ENCODE data around the gene PDCD11. TPM values are rescaled to one million over a fixed set of nuclear protein-coding genes. Genes with fewer than 3 reads are reported as not detected.
"Not testable (repeated sequence)": the region's sequence is repeated elsewhere in the genome, so short reads cannot be mapped to it uniquely, and the experiment has no call there.

Gene PDCD11, protein sequence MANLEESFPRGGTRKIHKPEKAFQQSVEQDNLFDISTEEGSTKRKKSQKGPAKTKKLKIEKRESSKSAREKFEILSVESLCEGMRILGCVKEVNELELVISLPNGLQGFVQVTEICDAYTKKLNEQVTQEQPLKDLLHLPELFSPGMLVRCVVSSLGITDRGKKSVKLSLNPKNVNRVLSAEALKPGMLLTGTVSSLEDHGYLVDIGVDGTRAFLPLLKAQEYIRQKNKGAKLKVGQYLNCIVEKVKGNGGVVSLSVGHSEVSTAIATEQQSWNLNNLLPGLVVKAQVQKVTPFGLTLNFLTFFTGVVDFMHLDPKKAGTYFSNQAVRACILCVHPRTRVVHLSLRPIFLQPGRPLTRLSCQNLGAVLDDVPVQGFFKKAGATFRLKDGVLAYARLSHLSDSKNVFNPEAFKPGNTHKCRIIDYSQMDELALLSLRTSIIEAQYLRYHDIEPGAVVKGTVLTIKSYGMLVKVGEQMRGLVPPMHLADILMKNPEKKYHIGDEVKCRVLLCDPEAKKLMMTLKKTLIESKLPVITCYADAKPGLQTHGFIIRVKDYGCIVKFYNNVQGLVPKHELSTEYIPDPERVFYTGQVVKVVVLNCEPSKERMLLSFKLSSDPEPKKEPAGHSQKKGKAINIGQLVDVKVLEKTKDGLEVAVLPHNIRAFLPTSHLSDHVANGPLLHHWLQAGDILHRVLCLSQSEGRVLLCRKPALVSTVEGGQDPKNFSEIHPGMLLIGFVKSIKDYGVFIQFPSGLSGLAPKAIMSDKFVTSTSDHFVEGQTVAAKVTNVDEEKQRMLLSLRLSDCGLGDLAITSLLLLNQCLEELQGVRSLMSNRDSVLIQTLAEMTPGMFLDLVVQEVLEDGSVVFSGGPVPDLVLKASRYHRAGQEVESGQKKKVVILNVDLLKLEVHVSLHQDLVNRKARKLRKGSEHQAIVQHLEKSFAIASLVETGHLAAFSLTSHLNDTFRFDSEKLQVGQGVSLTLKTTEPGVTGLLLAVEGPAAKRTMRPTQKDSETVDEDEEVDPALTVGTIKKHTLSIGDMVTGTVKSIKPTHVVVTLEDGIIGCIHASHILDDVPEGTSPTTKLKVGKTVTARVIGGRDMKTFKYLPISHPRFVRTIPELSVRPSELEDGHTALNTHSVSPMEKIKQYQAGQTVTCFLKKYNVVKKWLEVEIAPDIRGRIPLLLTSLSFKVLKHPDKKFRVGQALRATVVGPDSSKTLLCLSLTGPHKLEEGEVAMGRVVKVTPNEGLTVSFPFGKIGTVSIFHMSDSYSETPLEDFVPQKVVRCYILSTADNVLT (N-terminal part only)
- 24.5 TPM for total RNA-seq

DNA sequence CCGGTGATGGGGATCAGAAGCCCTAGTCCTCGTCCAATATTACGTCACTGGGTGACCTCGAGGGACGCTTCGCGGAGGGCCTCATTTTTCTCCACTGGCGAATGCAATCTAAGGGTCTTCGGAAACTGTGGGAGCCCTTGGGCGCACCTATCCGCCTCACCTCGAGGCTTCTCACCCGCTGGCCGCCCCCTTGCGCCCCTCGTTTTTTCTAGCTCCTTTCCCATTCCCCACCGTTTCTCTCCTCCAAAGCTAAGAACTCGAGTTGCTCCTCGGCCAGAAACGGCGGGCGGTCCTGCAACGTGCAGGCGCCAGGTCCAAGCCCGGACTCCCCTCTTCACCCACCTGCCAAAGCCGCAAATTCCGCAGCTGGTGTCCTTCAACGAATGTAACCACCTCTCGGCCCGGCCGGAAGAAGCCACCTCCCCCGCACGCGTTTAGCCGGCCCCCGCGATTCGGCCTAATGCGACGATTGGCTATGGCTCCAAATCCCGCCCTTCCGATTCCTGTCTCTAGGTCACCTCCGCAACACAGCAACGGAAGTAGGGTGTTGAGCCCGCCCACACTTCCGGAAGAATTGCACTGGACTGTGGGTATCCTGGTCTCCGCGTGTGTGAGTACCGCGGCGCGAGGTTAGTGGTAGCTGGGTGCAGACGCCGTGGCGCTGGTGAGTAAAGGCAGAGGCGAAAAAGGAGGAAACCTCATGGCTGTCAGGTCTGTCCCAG lies at the start of gene PDCD11, which contains the start of gene ATP5MK:
TSS of gene PDCD11 (plus strand) at position 560 of the 722 bp plus-strand sequence. CDS start 1,801 bp downstream, outside the sequence.
TSS of gene ATP5MK (minus strand) at position 409 of the 722 bp plus-strand sequence. CDS start 4,018 bp downstream, outside the sequence.
- H3K27ac ChIP-seq (ENCODE audit: low read depth, low read length) = peak within 1 kb of the TSS; percentile 89
- H3K4me1 ChIP-seq (ENCODE audit: control insufficient read depth in 3 of 3, insufficient read depth in 3 of 3, low read length in 3 of 3) = peaks cover 17 to 37% (median 34%) of the 10 kb centered on the region in 3 donors
- H3K9ac ChIP-seq (ENCODE audit: low read depth in 1 of 3, low read length in 3 of 3) = peak within 1 kb of the TSS; percentile 91 to 99 (median 98)
- no peaks in the 10 kb centered on the region for H3K9me3 ChIP-seq (ENCODE audit: control insufficient read depth in 3 of 3, low read length in 3 of 3)
- no peaks in the 10 kb centered on the region for H3K27me3 ChIP-seq (ENCODE audit: control insufficient read depth in 3 of 3, insufficient read depth in 3 of 3, low read length in 3 of 3)
- H3K36me3 ChIP-seq (ENCODE audit: control insufficient read depth in 3 of 3, insufficient read depth in 3 of 3, low read length in 3 of 3) = peaks cover 24 to 35% (median 27%) of the 10 kb centered on the region in 3 donors
- H3K4me3 ChIP-seq (ENCODE audit: low read length in 3 of 3) = peak within 1 kb of the TSS; percentile 92 to 97 (median 95)

DNA sequence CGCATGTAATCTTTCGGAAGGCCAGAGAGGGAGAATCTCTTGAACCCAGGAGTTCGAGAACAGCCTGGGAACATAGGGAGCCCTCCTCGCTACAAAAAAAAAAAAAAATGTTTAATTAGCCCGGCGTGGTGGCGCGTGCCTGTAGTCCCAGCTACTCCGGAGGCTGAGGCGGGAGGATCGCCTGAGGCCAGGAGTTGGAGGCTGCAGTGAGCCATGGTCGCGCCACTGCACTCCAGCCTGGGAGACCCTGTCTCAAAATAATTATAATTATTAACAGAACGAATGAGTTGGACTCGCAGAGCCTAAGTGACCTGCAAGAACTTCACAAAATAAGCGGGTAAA lies 46.3 kb upstream of the PDCD11 start:
- H3K27me3 ChIP-seq (ENCODE audit: control insufficient read depth in 3 of 3, insufficient read depth in 3 of 3, low read length in 3 of 3) = no peaks in the 10 kb centered on the region
- peak overlapping the region; percentile 74 to 85 (median 83) for H3K9ac ChIP-seq (ENCODE audit: low read depth in 1 of 3, low read length in 3 of 3)
- peak overlapping the region; percentile 64 to 88 (median 79) for H3K4me3 ChIP-seq (ENCODE audit: low read length in 3 of 3)
- H3K4me1 ChIP-seq (ENCODE audit: control insufficient read depth in 3 of 3, insufficient read depth in 3 of 3, low read length in 3 of 3) = peaks cover 0 to 8% (median 7%) of the 10 kb centered on the region in 3 donors
- peak overlapping the region; percentile 56 for H3K27ac ChIP-seq (ENCODE audit: low read depth, low read length)
- peaks cover 14 to 17% (median 14%) of the 10 kb centered on the region in 3 donors for H3K36me3 ChIP-seq (ENCODE audit: control insufficient read depth in 3 of 3, insufficient read depth in 3 of 3, low read length in 3 of 3)
- no peaks in the 10 kb centered on the region for H3K9me3 ChIP-seq (ENCODE audit: control insufficient read depth in 3 of 3, low read length in 3 of 3)

DNA sequence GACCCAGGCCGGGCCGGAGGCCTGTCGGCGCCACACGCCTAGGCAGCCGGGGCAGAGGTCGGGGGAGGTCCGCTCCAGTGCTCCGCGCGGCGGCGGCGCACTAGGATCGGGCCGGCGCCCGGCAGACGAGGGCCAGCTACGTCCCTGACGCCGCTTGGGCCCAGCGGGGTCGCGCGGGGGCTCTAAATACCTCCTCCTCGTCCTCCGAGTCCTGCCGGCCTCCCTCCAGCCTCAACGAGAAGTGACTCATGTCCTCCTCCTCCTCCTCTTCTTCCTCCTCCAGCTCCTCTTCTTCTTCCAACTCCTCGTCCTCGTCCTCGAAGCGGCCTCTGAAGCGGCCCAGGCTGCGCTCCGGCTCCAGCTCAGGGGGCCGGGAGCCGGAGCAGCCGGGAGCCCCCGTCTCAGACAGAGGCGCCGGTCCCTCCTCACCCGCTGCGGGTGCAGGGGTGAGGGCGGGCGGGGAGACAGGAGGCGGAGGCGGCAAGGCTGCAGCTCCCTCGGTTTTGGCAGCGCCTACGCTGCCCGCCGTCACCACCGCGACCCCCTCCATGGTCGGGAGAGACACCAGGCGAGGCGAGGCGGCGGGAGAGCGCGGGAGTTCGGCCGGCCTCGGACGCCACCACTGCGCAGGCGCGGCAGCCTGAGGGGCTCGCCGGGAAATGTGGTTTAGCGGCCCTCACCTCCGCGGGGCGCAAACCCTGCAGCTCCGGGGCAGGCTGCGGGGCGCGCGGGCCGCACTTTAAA lies 45.7 kb upstream of the PDCD11 start, which contains the start of gene PCGF6:
TSS of gene PCGF6 (minus strand) at position 624 of the 744 bp plus-strand sequence. CDS start at position 550, 74 bp downstream.
- Histone ChIP-seq H3K9ac (ENCODE audit: low read depth in 1 of 3, low read length in 3 of 3) (peak within 1 kb of the TSS; percentile 83 to 87 (median 85)), H3K9me3 (ENCODE audit: control insufficient read depth in 3 of 3, low read length in 3 of 3) (no peaks in the 10 kb centered on the region), H3K4me1 (ENCODE audit: control insufficient read depth in 3 of 3, insufficient read depth in 3 of 3, low read length in 3 of 3) (peaks cover 0 to 8% (median 7%) of the 10 kb centered on the region in 3 donors), H3K27me3 (ENCODE audit: control insufficient read depth in 3 of 3, insufficient read depth in 3 of 3, low read length in 3 of 3) (no peaks in the 10 kb centered on the region), H3K36me3 (ENCODE audit: control insufficient read depth in 3 of 3, insufficient read depth in 3 of 3, low read length in 3 of 3) (peaks cover 11 to 13% (median 12%) of the 10 kb centered on the region in 3 donors), H3K4me3 (ENCODE audit: low read length in 3 of 3) (peak within 1 kb of the TSS; percentile 64 to 88 (median 79)), H3K27ac (ENCODE audit: low read depth, low read length) (peak within 1 kb of the TSS; percentile 56)

DNA sequence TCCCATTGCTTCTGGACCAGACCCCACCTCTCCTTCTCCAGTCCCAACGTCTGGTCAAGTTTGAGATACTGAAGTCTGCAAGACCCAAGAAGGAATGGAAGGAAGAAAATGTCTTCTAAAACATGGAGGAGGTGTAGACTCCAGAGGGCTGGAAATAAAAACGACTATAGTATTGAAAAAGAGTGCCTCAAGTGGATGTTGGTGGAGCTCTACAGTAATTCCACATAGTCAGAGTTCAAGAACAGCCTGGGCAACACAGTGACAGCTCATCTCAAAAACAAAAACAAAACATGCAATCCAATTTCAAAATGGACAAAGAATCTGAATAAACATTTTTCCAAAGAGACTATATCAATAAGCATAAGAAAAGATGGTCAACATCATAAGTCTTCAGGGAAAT lies 43.1 kb upstream of the PDCD11 start:
- Histone ChIP-seq H3K4me1 (ENCODE audit: control insufficient read depth in 3 of 3, insufficient read depth in 3 of 3, low read length in 3 of 3) (peaks cover 0 to 8% (median 7%) of the 10 kb centered on the region in 3 donors), H3K4me3 (ENCODE audit: low read length in 3 of 3) (no peak overlapping the region), H3K27me3 (ENCODE audit: control insufficient read depth in 3 of 3, insufficient read depth in 3 of 3, low read length in 3 of 3) (no peaks in the 10 kb centered on the region), H3K9me3 (ENCODE audit: control insufficient read depth in 3 of 3, low read length in 3 of 3) (no peaks in the 10 kb centered on the region), H3K9ac (ENCODE audit: low read depth in 1 of 3, low read length in 3 of 3) (no peak overlapping the region), H3K36me3 (ENCODE audit: control insufficient read depth in 3 of 3, insufficient read depth in 3 of 3, low read length in 3 of 3) (peaks cover 0 to 2% (median 0%) of the 10 kb centered on the region in 3 donors), H3K27ac (ENCODE audit: low read depth, low read length) (no peak overlapping the region)

DNA sequence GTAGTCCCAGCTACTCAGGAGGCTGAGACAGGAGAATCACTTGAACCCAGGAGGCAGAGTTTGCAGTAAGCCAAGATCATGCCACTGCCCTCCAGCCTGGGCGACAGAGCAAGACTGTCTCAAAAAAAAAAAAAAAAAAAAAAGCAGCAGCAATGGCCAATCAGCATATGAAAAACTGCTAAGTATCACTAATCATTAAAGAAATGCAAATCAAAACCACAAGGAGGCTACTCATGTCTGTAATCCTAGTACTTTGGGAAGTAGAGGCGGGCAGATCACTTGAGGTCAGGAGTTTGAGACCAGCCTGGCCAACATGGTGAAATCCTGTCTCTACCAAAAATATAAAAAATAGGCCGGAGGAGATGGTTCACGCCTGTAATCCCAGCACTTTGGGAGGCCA lies 41.9 kb upstream of the PDCD11 start:
- not testable (repeated sequence) for H3K9me3 ChIP-seq (ENCODE audit: control insufficient read depth in 3 of 3, low read length in 3 of 3); H3K4me3 ChIP-seq (ENCODE audit: low read length in 3 of 3); H3K36me3 ChIP-seq (ENCODE audit: control insufficient read depth in 3 of 3, insufficient read depth in 3 of 3, low read length in 3 of 3); H3K27ac ChIP-seq (ENCODE audit: low read depth, low read length); H3K27me3 ChIP-seq (ENCODE audit: control insufficient read depth in 3 of 3, insufficient read depth in 3 of 3, low read length in 3 of 3); H3K9ac ChIP-seq (ENCODE audit: low read depth in 1 of 3, low read length in 3 of 3); H3K4me1 ChIP-seq (ENCODE audit: control insufficient read depth in 3 of 3, insufficient read depth in 3 of 3, low read length in 3 of 3)

DNA sequence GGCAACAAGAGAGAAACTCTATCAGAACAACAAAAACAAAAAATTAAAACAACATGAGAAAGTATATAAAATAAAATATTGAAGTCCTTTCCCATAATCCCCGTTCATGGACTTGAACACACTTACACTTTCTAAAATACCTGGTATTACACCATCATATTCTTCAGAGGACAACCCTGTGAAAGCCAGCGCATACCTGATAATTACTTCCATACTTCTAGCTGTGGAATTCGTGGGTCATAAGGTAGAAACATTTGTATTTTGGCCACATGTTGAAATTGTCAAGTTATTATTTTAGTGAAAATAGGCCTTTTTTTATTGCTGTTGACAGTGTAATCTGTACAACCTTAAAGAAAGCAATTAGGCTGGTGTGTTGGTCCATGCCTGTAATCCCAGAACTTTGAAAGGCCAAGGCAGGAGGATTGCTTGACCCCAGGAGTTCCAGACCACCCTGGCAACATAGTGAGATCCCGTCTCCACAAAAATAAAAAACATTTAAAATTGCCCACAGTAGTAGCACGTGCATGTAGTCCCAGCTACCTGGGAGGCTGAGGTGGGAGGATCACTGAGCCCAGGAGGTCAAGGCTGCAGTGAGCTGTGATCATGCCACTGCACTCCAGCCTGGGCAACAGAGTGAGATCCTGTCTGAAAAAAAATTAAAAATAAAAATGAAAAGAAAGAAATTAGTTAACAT lies 40.4 kb upstream of the PDCD11 start:
- H3K4me1 ChIP-seq (ENCODE audit: control insufficient read depth in 3 of 3, insufficient read depth in 3 of 3, low read length in 3 of 3) = peaks cover 0 to 4% (median 3%) of the 10 kb centered on the region in 3 donors
- H3K4me3 ChIP-seq (ENCODE audit: low read length in 3 of 3) = no peak overlapping the region
- H3K27ac ChIP-seq (ENCODE audit: low read depth, low read length) = no peak overlapping the region
- no peaks in the 10 kb centered on the region for H3K36me3 ChIP-seq (ENCODE audit: control insufficient read depth in 3 of 3, insufficient read depth in 3 of 3, low read length in 3 of 3)
- H3K27me3 ChIP-seq (ENCODE audit: control insufficient read depth in 3 of 3, insufficient read depth in 3 of 3, low read length in 3 of 3) = no peaks in the 10 kb centered on the region
- no peaks in the 10 kb centered on the region for H3K9me3 ChIP-seq (ENCODE audit: control insufficient read depth in 3 of 3, low read length in 3 of 3)
- no peak overlapping the region for H3K9ac ChIP-seq (ENCODE audit: low read depth in 1 of 3, low read length in 3 of 3)

DNA sequence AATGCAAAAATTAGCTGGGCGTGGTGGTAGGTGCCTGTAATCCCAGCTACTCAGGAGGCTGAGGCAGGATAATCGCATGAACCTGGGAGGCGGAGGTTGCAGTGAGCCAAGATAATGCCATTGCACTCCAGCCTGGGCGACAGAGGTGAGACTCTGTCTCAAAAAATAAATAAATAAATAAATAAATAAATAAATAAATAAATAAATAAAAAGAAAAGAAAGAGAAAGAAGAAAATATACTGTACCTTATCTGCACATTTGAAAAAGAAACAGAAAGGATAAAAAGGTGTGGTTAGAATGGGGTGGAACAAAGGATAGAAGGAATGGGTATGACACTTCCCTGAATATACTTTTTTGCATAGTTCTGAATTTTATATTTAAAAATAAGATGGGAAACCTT lies 36.9 kb upstream of the PDCD11 start:
- H3K27me3 ChIP-seq (ENCODE audit: control insufficient read depth in 3 of 3, insufficient read depth in 3 of 3, low read length in 3 of 3); H3K9me3 ChIP-seq (ENCODE audit: control insufficient read depth in 3 of 3, low read length in 3 of 3); H3K4me1 ChIP-seq (ENCODE audit: control insufficient read depth in 3 of 3, insufficient read depth in 3 of 3, low read length in 3 of 3): not testable (repeated sequence)

DNA sequence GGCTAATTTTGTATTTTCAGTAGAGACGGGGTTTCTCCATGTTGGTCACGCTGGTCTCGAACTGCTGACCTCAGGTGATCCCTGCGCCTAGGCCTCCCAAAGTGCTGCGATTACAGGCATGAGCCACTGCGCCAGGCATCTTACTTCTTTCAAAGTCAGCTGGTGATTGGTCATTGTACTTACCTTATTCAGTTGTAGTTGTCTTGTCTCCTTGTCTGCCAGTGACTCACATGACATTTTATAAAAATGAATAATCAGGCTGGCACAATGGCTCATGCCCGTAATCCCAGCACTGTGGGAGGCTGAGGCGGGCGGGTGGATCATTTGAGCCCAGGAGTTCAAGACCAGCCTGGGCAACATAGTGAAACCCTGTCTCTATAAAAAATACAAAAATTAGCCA lies 35.6 kb upstream of the PDCD11 start:
- not testable (repeated sequence) for H3K27ac ChIP-seq (ENCODE audit: low read depth, low read length); H3K36me3 ChIP-seq (ENCODE audit: control insufficient read depth in 3 of 3, insufficient read depth in 3 of 3, low read length in 3 of 3); H3K4me3 ChIP-seq (ENCODE audit: low read length in 3 of 3); H3K4me1 ChIP-seq (ENCODE audit: control insufficient read depth in 3 of 3, insufficient read depth in 3 of 3, low read length in 3 of 3); H3K9ac ChIP-seq (ENCODE audit: low read depth in 1 of 3, low read length in 3 of 3); H3K27me3 ChIP-seq (ENCODE audit: control insufficient read depth in 3 of 3, insufficient read depth in 3 of 3, low read length in 3 of 3); H3K9me3 ChIP-seq (ENCODE audit: control insufficient read depth in 3 of 3, low read length in 3 of 3)

More for the DNA sequence above, 36.9 kb upstream of the PDCD11 start:
- H3K4me3 ChIP-seq (ENCODE audit: low read length in 3 of 3); H3K27ac ChIP-seq (ENCODE audit: low read depth, low read length); H3K36me3 ChIP-seq (ENCODE audit: control insufficient read depth in 3 of 3, insufficient read depth in 3 of 3, low read length in 3 of 3); H3K9ac ChIP-seq (ENCODE audit: low read depth in 1 of 3, low read length in 3 of 3): not testable (repeated sequence)

All from skeletal muscle tissue (tissue), 4 donors.